Stimulated activated CD4-positive, alpha-beta T cell treated with anti-CD3 and anti-CD28 coated beads, Interleukin-15, amount 100 ng/mL, for 24 hours (primary cell): ENCODE measurements around the gene METTL2A.
"Not testable (repeated sequence)": the region's sequence is repeated elsewhere in the genome, so short reads cannot be mapped to it uniquely, and the experiment has no call there.

ENCODE experiments used
- DNase-seq: peaks from one replicate; pipeline ENCODE4 v3.0.0-alpha.2; 2020

The METTL2A gene

GRCh38 chr17:62423647-62424461 is at the start of gene METTL2A:
Gene METTL2A, plus strand, starts transcription at chr17:62423897. Its CDS starts 6 bp downstream, at chr17:62423903.
- peak; percentile 93 for DNase-seq

GRCh38 chr17:62380253-62380652 is 43.4 kb upstream of the METTL2A start, which contains the start of gene EFCAB3:
Gene EFCAB3, plus strand, starts transcription at chr17:62380553. Its CDS starts 2,427 bp downstream, at chr17:62382980.
- no peak for DNase-seq

GRCh38 chr17:62381561-62381960 is 42.1 kb upstream of the METTL2A start:
- DNase-seq, result no peak

GRCh38 chr17:62388856-62389255 is 34.8 kb upstream of the METTL2A start:
- no peak for DNase-seq

GRCh38 chr17:62392908-62393307 is 30.8 kb upstream of the METTL2A start:
- no peak for DNase-seq

GRCh38 chr17:62398891-62399290 is 24.8 kb upstream of the METTL2A start:
- no peak for DNase-seq

- no peak for DNase-seq
Observed at GRCh38 chr17:62405451-62405850, 18.2 kb upstream of the METTL2A start.

GRCh38 chr17:62413090-62413489 is 10.6 kb upstream of the METTL2A start:
- not testable (repeated sequence) for DNase-seq

- not testable (repeated sequence) for DNase-seq
Observed at GRCh38 chr17:62426214-62426613, 2.5 kb downstream of the METTL2A start.

- DNase-seq, result not testable (repeated sequence)
Observed at GRCh38 chr17:62435251-62435650, 11.6 kb downstream of the METTL2A start.

- not testable (repeated sequence) for DNase-seq
Observed at GRCh38 chr17:62441181-62441580, 17.5 kb downstream of the METTL2A start.

- DNase-seq, result no peak
Observed at GRCh38 chr17:62444063-62444462, 20.4 kb downstream of the METTL2A start.

- DNase-seq, result not testable (repeated sequence)
Observed at GRCh38 chr17:62445791-62446190, 22.1 kb downstream of the METTL2A start.

GRCh38 chr17:62452195-62452594 is 28.5 kb downstream of the METTL2A start:
- DNase-seq, result not testable (repeated sequence)

- not testable (repeated sequence) for DNase-seq
Observed at GRCh38 chr17:62453041-62453440, 29.3 kb downstream of the METTL2A start.

GRCh38 chr17:62453656-62454055 is 30.0 kb downstream of the METTL2A start:
- DNase-seq, result not testable (repeated sequence)

- not testable (repeated sequence) for DNase-seq
Observed at GRCh38 chr17:62454111-62454510, 30.4 kb downstream of the METTL2A start.

GRCh38 chr17:62456016-62456415 is 32.3 kb downstream of the METTL2A start:
- DNase-seq, result no peak

GRCh38 chr17:62458483-62458882 is 34.8 kb downstream of the METTL2A start:
- DNase-seq, result not testable (repeated sequence)

- DNase-seq, result not testable (repeated sequence)
Observed at GRCh38 chr17:62464422-62464821, 40.7 kb downstream of the METTL2A start.

GRCh38 chr17:62465271-62465670 is 41.6 kb downstream of the METTL2A start:
- not testable (repeated sequence) for DNase-seq

- DNase-seq, result peak; percentile 67
Observed at GRCh38 chr17:62470666-62471379, 47.1 kb downstream of the METTL2A start.

- not testable (repeated sequence) for DNase-seq
Observed at GRCh38 chr17:62471380-62471880, 47.7 kb downstream of the METTL2A start.
